ENCODE measurements around the gene PPM1L. TPM values are rescaled to one million over a fixed set of nuclear protein-coding genes. Genes with fewer than 3 reads are reported as not detected.

PPM1L gene
- total RNA-seq, 1 experiment from 2014 or later = 7.3 TPM

DNA sequence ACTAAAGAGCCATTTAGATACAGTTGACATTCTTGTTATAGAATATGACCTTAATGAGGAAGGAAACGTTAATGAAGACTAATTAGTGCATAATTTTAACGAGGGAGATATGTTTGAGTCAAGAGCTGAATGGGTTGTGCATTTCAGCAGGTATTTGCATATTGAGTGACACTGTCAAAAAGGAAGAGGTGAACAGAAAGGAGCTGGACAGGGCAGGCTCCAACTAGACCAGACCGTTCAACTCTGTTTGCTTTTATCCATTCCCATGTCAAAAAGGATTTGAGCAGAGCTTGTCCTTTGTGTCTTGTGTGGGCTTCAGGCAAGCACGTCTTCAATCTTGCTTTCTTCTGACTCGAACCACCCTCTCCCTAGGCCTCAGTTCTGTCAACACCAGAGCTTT, 308.4 kb downstream of the PPM1L start:
- H3K56ac ChIP-seq (ENCODE audit: insufficient read length, low read depth, low read length) = no peak overlapping the region
- Mint-ChIP-seq H3K27ac (peak overlapping the region in 1 of 3 experiments; percentile 18; a peak in 2 of 7 replicates), H3K4me1 (0 out of 4 replicates have a peak, but pooled peaks cover 0 to under 1% of the 10 kb centered on the region in 2 experiments), H3K36me3 (ENCODE audit: insufficient read depth in 1 of 3, low read depth in 3 of 3) (peaks cover 0 to 2% (median 0%) of the 10 kb centered on the region in 3 experiments; a peak in 1 of 7 replicates), H3K4me3 (no peak overlapping the region), H3K27me3 (ENCODE audit: low read depth) (no peaks in the 10 kb centered on the region), H3K9me3 (no peaks in the 10 kb centered on the region)
- no peak overlapping the region for H4K5ac ChIP-seq (ENCODE audit: insufficient read length, low read depth, low read length)
- no peak overlapping the region for H2BK12ac ChIP-seq (ENCODE audit: insufficient read length, low read depth, low read length)
- no CpG with 5 or more reads among the region's 5 CpGs for WGBS (ENCODE audit: extremely low coverage, insufficient read length, low lambda C conversion rate)
- no peak overlapping the region for H3T11ph ChIP-seq (ENCODE audit: low read length)
- no peak overlapping the region for H2BK20ac ChIP-seq (ENCODE audit: low read depth, low read length, poor library complexity, severe bottlenecking)
- H3K4me1 ChIP-seq (ENCODE audit: insufficient read depth, low read length) = no peaks in the 10 kb centered on the region
- DNase-seq = no peak
- no peak overlapping the region for H3K14ac ChIP-seq (ENCODE audit: insufficient read depth, low read length)
- no peak overlapping the region for H2BK5ac ChIP-seq (ENCODE audit: insufficient read length, low read length)
- H4K20me1 ChIP-seq (ENCODE audit: control insufficient read depth, insufficient read depth, insufficient read length) = no peaks in the 10 kb centered on the region
- H3K9ac ChIP-seq (ENCODE audit: extremely low read depth, insufficient read length, low read length) = no peak overlapping the region
- H3K4ac ChIP-seq (ENCODE audit: low read depth, low read length) = no peak overlapping the region
- no peak overlapping the region for H4K91ac ChIP-seq (ENCODE audit: insufficient read length, low read depth, low read length)
- H2AK5ac ChIP-seq (ENCODE audit: insufficient read length, low read length) = no peak overlapping the region
- H3K79me2 ChIP-seq (ENCODE audit: insufficient read depth, low read length) = no peaks in the 10 kb centered on the region
- TF ChIP-seq, protein P1, sequence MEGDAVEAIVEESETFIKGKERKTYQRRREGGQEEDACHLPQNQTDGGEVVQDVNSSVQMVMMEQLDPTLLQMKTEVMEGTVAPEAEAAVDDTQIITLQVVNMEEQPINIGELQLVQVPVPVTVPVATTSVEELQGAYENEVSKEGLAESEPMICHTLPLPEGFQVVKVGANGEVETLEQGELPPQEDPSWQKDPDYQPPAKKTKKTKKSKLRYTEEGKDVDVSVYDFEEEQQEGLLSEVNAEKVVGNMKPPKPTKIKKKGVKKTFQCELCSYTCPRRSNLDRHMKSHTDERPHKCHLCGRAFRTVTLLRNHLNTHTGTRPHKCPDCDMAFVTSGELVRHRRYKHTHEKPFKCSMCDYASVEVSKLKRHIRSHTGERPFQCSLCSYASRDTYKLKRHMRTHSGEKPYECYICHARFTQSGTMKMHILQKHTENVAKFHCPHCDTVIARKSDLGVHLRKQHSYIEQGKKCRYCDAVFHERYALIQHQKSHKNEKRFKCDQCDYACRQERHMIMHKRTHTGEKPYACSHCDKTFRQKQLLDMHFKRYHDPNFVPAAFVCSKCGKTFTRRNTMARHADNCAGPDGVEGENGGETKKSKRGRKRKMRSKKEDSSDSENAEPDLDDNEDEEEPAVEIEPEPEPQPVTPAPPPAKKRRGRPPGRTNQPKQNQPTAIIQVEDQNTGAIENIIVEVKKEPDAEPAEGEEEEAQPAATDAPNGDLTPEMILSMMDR (conservative IDR thresholded peaks at IDR 0.05) = no peak
- no peaks in the 10 kb centered on the region for H3K79me1 ChIP-seq (ENCODE audit: insufficient read depth, low read depth, low read length, poor library complexity, severe bottlenecking)
- H3K27ac ChIP-seq (ENCODE audit: insufficient read length, low read depth, low read length) = no peak overlapping the region
- H3K9me3 ChIP-seq (ENCODE audit: control insufficient read depth, low read depth, low read length) = no peaks in the 10 kb centered on the region
- no peaks in the 10 kb centered on the region for H3K23me2 ChIP-seq (ENCODE audit: insufficient read length, low read depth, low read length, poor library complexity, severe bottlenecking)
- H2AFZ ChIP-seq (ENCODE audit: low read length) = no peak overlapping the region
- H4K8ac ChIP-seq (replicated peaks; ENCODE audit: insufficient read length, low read depth, low read length) = no peak overlapping the region
- H2BK120ac ChIP-seq (ENCODE audit: low read depth, low read length, poor library complexity, severe bottlenecking) = no peak overlapping the region
- H3K27me3 ChIP-seq (ENCODE audit: insufficient read depth, low read length) = no peaks in the 10 kb centered on the region
- no peak overlapping the region for H3K18ac ChIP-seq (ENCODE audit: insufficient read length, low read depth, low read length)
- no peak overlapping the region for H3K23ac ChIP-seq (ENCODE audit: insufficient read length, low read depth, low read length)
- H2BK15ac ChIP-seq (ENCODE audit: low read depth, low read length) = no peak overlapping the region
- no peak overlapping the region for H3K4me2 ChIP-seq (ENCODE audit: insufficient read depth, insufficient read length, low read length)
